ENCODE results near the gene RSPH1. TPM values are rescaled to one million over a fixed set of nuclear protein-coding genes. Genes with fewer than 3 reads are reported as not detected.
A peak's percentile ranks its signal among the peaks of the same experiment; 100 is the strongest.

Gene RSPH1
- total RNA-seq, 4 donors from 2014 or later, result 0.80 to 10.0 (median 8.0) TPM

- TF ChIP-seq POLR2A (IDR thresholded peaks at IDR 0.05) (no peak), POLR2AphosphoS5 (IDR thresholded peaks at IDR 0.05) (no peak), CTCF (IDR thresholded peaks at IDR 0.05) (no peak), EP300 (IDR thresholded peaks at IDR 0.05; ENCODE audit: low read depth) (no peak)
- Histone ChIP-seq H3K27ac (peak overlapping the region in 1 of 4 donors; percentile 34), H3K4me1 (peaks cover 7 to 36% (median 19%) of the 10 kb centered on the region in 4 donors), H3K4me3 (no peak overlapping the region), H3K9me3 (no peaks in the 10 kb centered on the region), H3K36me3 (no peaks in the 10 kb centered on the region), H3K27me3 (no peaks in the 10 kb centered on the region)
- WGBS, 2 donors (ENCODE audit: low coverage in 1 of 2), result 72 to 83% methylated on average over 7 to 10 of the region's 10 CpGs
- peak; percentile 7 for DNase-seq
- intact Hi-C loops (cut with DNase I; ENCODE audit: low total_unique reads), result no loop called here
- in situ Hi-C loops (cut with MboI; ENCODE audit: low pct_ligation_motif_present in 1 of 4, low pct_unique_long_range_greater_than_20kb in 1 of 4, low sequenced_read_pairs in 3 of 4), result loop anchor here in 1 of 4 donors (25.0 kb wide), 1 partner anchor 294 kb away; no protein-coding TSS in a partner anchor
Observed at GRCh38 chr21:42455754-42456440, 40.1 kb downstream of the RSPH1 start.

- no peak for TF ChIP-seq POLR2AphosphoS5 (IDR thresholded peaks at IDR 0.05)
- TF ChIP-seq POLR2A (IDR thresholded peaks at IDR 0.05), result no peak
- TF ChIP-seq CTCF (IDR thresholded peaks at IDR 0.05), result no peak
- TF ChIP-seq EP300 (IDR thresholded peaks at IDR 0.05; ENCODE audit: low read depth), result no peak
- peak; percentile 7 for DNase-seq
- in situ Hi-C loops (cut with MboI; ENCODE audit: low pct_ligation_motif_present in 1 of 4, low pct_unique_long_range_greater_than_20kb in 1 of 4, low sequenced_read_pairs in 3 of 4), result loop anchor here in 1 of 4 donors (25.0 kb wide), 1 partner anchor 293 kb away; no protein-coding TSS in a partner anchor
- 68 to 95% methylated on average over 4 to 9 of the region's 9 CpGs for WGBS, 2 donors (ENCODE audit: low coverage in 1 of 2)
- Histone ChIP-seq H3K4me3 (no peak overlapping the region), H3K36me3 (no peaks in the 10 kb centered on the region), H3K9me3 (no peaks in the 10 kb centered on the region), H3K27me3 (no peaks in the 10 kb centered on the region), H3K4me1 (peaks cover under 1 to 36% (median 14%) of the 10 kb centered on the region in 4 donors), H3K27ac (no peak overlapping the region)
- intact Hi-C loops (cut with DNase I; ENCODE audit: low total_unique reads), result no loop called here
Observed at GRCh38 chr21:42455196-42455595, 40.8 kb downstream of the RSPH1 start.

DNA sequence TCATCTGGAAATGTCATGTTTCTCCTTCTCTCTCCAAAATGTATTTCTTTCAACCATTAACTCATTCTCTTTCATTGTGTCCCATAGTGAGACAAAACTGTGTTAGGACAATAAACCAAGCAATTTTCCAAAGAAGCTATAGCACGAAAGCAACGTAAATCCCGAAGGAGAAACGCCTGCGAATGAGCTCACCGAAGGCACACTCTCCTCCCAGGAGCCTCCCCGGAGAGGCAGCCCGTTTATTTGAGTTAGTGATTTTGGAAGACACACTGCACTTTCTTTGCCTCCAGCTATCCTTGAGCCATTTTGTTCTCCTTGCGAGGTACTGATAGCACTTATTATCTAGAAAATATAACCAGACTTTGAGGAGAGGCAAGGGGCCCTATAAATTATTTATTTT is 41.2 kb downstream of the RSPH1 start:
- in situ Hi-C loops (cut with MboI; ENCODE audit: low pct_ligation_motif_present in 1 of 4, low pct_unique_long_range_greater_than_20kb in 1 of 4, low sequenced_read_pairs in 3 of 4), result loop anchor here in 1 of 4 donors (25.0 kb wide), 1 partner anchor 292 kb away; no protein-coding TSS in a partner anchor
- no peaks in the 10 kb centered on the region for H3K9me3 ChIP-seq
- WGBS, 2 donors (ENCODE audit: low coverage in 1 of 2), result 76 to 84% methylated on average over 7 to 9 of the region's 9 CpGs
- H3K4me3 ChIP-seq, result no peak overlapping the region
- H3K36me3 ChIP-seq, result no peaks in the 10 kb centered on the region
- H3K4me1 ChIP-seq, result peaks cover 0 to 33% (median 13%) of the 10 kb centered on the region in 4 donors
- no peaks in the 10 kb centered on the region for H3K27me3 ChIP-seq
- intact Hi-C loops (cut with DNase I; ENCODE audit: low total_unique reads), result no loop called here
- TF ChIP-seq POLR2AphosphoS5 (IDR thresholded peaks at IDR 0.05), result no peak
- no peak for TF ChIP-seq CTCF (IDR thresholded peaks at IDR 0.05)
- TF ChIP-seq POLR2A (IDR thresholded peaks at IDR 0.05), result no peak
- TF ChIP-seq EP300 (IDR thresholded peaks at IDR 0.05; ENCODE audit: low read depth), result no peak
- no peak overlapping the region for H3K27ac ChIP-seq
- no peak for DNase-seq

- Histone ChIP-seq H3K9me3 (no peaks in the 10 kb centered on the region), H3K4me1 (peaks cover 0 to 25% (median 7%) of the 10 kb centered on the region in 4 donors), H3K4me3 (no peak overlapping the region), H3K27ac (no peak overlapping the region), H3K36me3 (no peaks in the 10 kb centered on the region), H3K27me3 (no peaks in the 10 kb centered on the region)
- 85 to 90% methylated on average over 2 to 19 of the region's 19 CpGs for WGBS, 2 donors (ENCODE audit: low coverage in 1 of 2)
- no peak for TF ChIP-seq EP300 (IDR thresholded peaks at IDR 0.05; ENCODE audit: low read depth)
- TF ChIP-seq POLR2A (IDR thresholded peaks at IDR 0.05), result no peak
- in situ Hi-C loops (cut with MboI; ENCODE audit: low pct_ligation_motif_present in 1 of 4, low pct_unique_long_range_greater_than_20kb in 1 of 4, low sequenced_read_pairs in 3 of 4) (loop anchor here in 1 of 4 donors (25.0 kb wide), 1 partner anchor 292 kb away; no protein-coding TSS in a partner anchor), intact Hi-C loops (cut with DNase I; ENCODE audit: low total_unique reads) (no loop called here)
- no peak for DNase-seq
Observed at GRCh38 chr21:42453986-42454570, 41.9 kb downstream of the RSPH1 start.

All from transverse colon (tissue), 4 donors.